ENCODE data around the gene SH3D21.

SH3D21 gene

GRCh38 chr1:36354486-36354885 lies 48.3 kb downstream of the SH3D21 start:
- H4K20me1 ChIP-seq (ENCODE audit: insufficient read depth, low read length): no peaks in the 10 kb centered on the region
- H3K9ac ChIP-seq (ENCODE audit: low read length): no peak overlapping the region
- H3K27me3 ChIP-seq (ENCODE audit: low read depth, low read length): no peaks in the 10 kb centered on the region
- no peaks in the 10 kb centered on the region for H3K9me3 ChIP-seq (ENCODE audit: insufficient read depth, low read length)
- H3K4me3 ChIP-seq (ENCODE audit: low read length): no peak overlapping the region
- H3K27ac ChIP-seq (ENCODE audit: low read length): no peak overlapping the region
- no peak overlapping the region for H3K4me2 ChIP-seq (ENCODE audit: low read length)
- no peaks in the 10 kb centered on the region for H3K79me2 ChIP-seq (ENCODE audit: low read length)
- no peak for TF ChIP-seq EZH2phosphoT487 (IDR thresholded peaks at IDR 0.05; ENCODE audit: low read depth)
- TF ChIP-seq CTCF (IDR thresholded peaks at IDR 0.05; ENCODE audit: low read depth, low read length): no peak
- no peak overlapping the region for H2AFZ ChIP-seq (ENCODE audit: low read depth, low read length)
- no peaks in the 10 kb centered on the region for H3K36me3 ChIP-seq (replicated peaks; ENCODE audit: low read depth, low read length)
- H3K4me1 ChIP-seq (ENCODE audit: low read length): peaks cover 23% of the 10 kb centered on the region

- Histone ChIP-seq H3K9me3 (ENCODE audit: insufficient read depth, low read length) (no peaks in the 10 kb centered on the region), H3K9ac (ENCODE audit: low read length) (no peak overlapping the region), H3K27ac (ENCODE audit: low read length) (no peak overlapping the region), H2AFZ (ENCODE audit: low read depth, low read length) (no peak overlapping the region), H3K79me2 (ENCODE audit: low read length) (no peaks in the 10 kb centered on the region), H3K36me3 (replicated peaks; ENCODE audit: low read depth, low read length) (no peaks in the 10 kb centered on the region), H3K4me2 (ENCODE audit: low read length) (no peak overlapping the region), H4K20me1 (ENCODE audit: insufficient read depth, low read length) (no peaks in the 10 kb centered on the region), H3K27me3 (ENCODE audit: low read depth, low read length) (no peaks in the 10 kb centered on the region), H3K4me1 (ENCODE audit: low read length) (peaks cover 10% of the 10 kb centered on the region), H3K4me3 (ENCODE audit: low read length) (no peak overlapping the region)
- no peak for TF ChIP-seq CTCF (IDR thresholded peaks at IDR 0.05; ENCODE audit: low read depth, low read length)
- TF ChIP-seq EZH2phosphoT487 (IDR thresholded peaks at IDR 0.05; ENCODE audit: low read depth): no peak
Observed at GRCh38 chr1:36355811-36356210, 49.6 kb downstream of the SH3D21 start.

- no peak overlapping the region for H3K4me2 ChIP-seq (ENCODE audit: low read length)
- no peaks in the 10 kb centered on the region for H3K27me3 ChIP-seq (ENCODE audit: low read depth, low read length)
- H3K9me3 ChIP-seq (ENCODE audit: insufficient read depth, low read length): no peaks in the 10 kb centered on the region
- no peak overlapping the region for H3K4me3 ChIP-seq (ENCODE audit: low read length)
- no peaks in the 10 kb centered on the region for H4K20me1 ChIP-seq (ENCODE audit: insufficient read depth, low read length)
- TF ChIP-seq EZH2phosphoT487 (IDR thresholded peaks at IDR 0.05; ENCODE audit: low read depth): no peak
- no peak for TF ChIP-seq CTCF (IDR thresholded peaks at IDR 0.05; ENCODE audit: low read depth, low read length)
- H3K9ac ChIP-seq (ENCODE audit: low read length): no peak overlapping the region
- no peaks in the 10 kb centered on the region for H3K79me2 ChIP-seq (ENCODE audit: low read length)
- no peak overlapping the region for H3K27ac ChIP-seq (ENCODE audit: low read length)
- H2AFZ ChIP-seq (ENCODE audit: low read depth, low read length): no peak overlapping the region
- H3K4me1 ChIP-seq (ENCODE audit: low read length): no peaks in the 10 kb centered on the region
- no peaks in the 10 kb centered on the region for H3K36me3 ChIP-seq (replicated peaks; ENCODE audit: low read depth, low read length)
Observed at GRCh38 chr1:36358514-36359084, 52.4 kb downstream of the SH3D21 start.

- H3K36me3 ChIP-seq (replicated peaks; ENCODE audit: low read depth, low read length): no peaks in the 10 kb centered on the region
- H2AFZ ChIP-seq (ENCODE audit: low read depth, low read length): no peak overlapping the region
- H3K27ac ChIP-seq (ENCODE audit: low read length): no peak overlapping the region
Observed at GRCh38 chr1:36359383-36359782, 53.2 kb downstream of the SH3D21 start.

More at GRCh38 chr1:36359383-36359782, 53.2 kb downstream of the SH3D21 start:
- no peaks in the 10 kb centered on the region for H3K79me2 ChIP-seq (ENCODE audit: low read length)
- no peaks in the 10 kb centered on the region for H3K9me3 ChIP-seq (ENCODE audit: insufficient read depth, low read length)
- no peaks in the 10 kb centered on the region for H4K20me1 ChIP-seq (ENCODE audit: insufficient read depth, low read length)
- no peak overlapping the region for H3K4me2 ChIP-seq (ENCODE audit: low read length)
- no peaks in the 10 kb centered on the region for H3K4me1 ChIP-seq (ENCODE audit: low read length)
- H3K4me3 ChIP-seq (ENCODE audit: low read length): no peak overlapping the region
- H3K9ac ChIP-seq (ENCODE audit: low read length): no peak overlapping the region
- TF ChIP-seq EZH2phosphoT487 (IDR thresholded peaks at IDR 0.05; ENCODE audit: low read depth) (no peak), CTCF (IDR thresholded peaks at IDR 0.05; ENCODE audit: low read depth, low read length) (no peak)
- no peaks in the 10 kb centered on the region for H3K27me3 ChIP-seq (ENCODE audit: low read depth, low read length)

Data from OCI-LY3 (cell line).